GM12878 (cell line): ENCODE data around the gene ACACB. TPM values are rescaled to one million over a fixed set of nuclear protein-coding genes. Genes with fewer than 3 reads are reported as not detected.

Experiments
- ASH2L ChIP-seq: fragments of 300-600, 200-600 bp; sonication (generic); IDR thresholded peaks from 2 replicates; pipeline ENCODE4 v1.6.1; 2017; ENCODE audit warnings: low read depth, mild to moderate bottlenecking, borderline replicate concordance
- BCL11A ChIP-seq: IDR thresholded peaks from 2 replicates; pipeline ENCODE4 v1.6.1; 2011; ENCODE audit warnings: low read depth, low read length
- CREM ChIP-seq: IDR thresholded peaks from 2 replicates; pipeline ENCODE4 v1.6.1; 2014; ENCODE audit warnings: antibody characterized with exemption, low read depth
- E4F1 ChIP-seq: fragments of 450-650 bp; IDR thresholded peaks from 2 replicates; pipeline ENCODE4 v1.6.1; 2018; ENCODE audit warnings: borderline replicate concordance, mild to moderate bottlenecking; ENCODE audit not compliant: partially characterized antibody
- FOXK2 ChIP-seq: fragments of 450-650 bp; IDR thresholded peaks from 2 replicates; pipeline ENCODE4 v1.6.1; 2017; ENCODE audit warnings: mild to moderate bottlenecking, moderate library complexity
- GATAD2B ChIP-seq: fragments of 450-650 bp; conservative IDR thresholded peaks from 2 replicates; pipeline ENCODE4 v1.6.1; 2017; ENCODE audit warnings: low read depth, mild to moderate bottlenecking, moderate library complexity
- HCFC1 ChIP-seq: fragments of 150-350 bp; IDR thresholded peaks from 2 replicates; pipeline ENCODE4 v1.6.1; 2014; ENCODE audit warnings: low read length
- IKZF1 ChIP-seq: fragments of 450-650 bp; conservative IDR thresholded peaks from 2 replicates; pipeline ENCODE4 v1.6.1; 2017; ENCODE audit warnings: antibody characterized with exemption, mild to moderate bottlenecking
- IKZF2 ChIP-seq, 2 experiments: fragments of 450-650 bp; IDR thresholded peaks; 2 replicates each; pipeline ENCODE4 v1.6.1; 2017; ENCODE audit warnings: mild to moderate bottlenecking in 2 of 2, moderate library complexity in 2 of 2
- MTA3 ChIP-seq: IDR thresholded peaks from 2 replicates; pipeline ENCODE4 v1.6.1; 2012; ENCODE audit warnings: low read length, inconsistent platforms, borderline replicate concordance
- NFXL1 ChIP-seq: fragments of 450-650 bp; IDR thresholded peaks from 2 replicates; pipeline ENCODE4 v1.6.1; 2017; ENCODE audit warnings: antibody characterized with exemption, mild to moderate bottlenecking, borderline replicate concordance
- NFYB ChIP-seq: IDR thresholded peaks from 2 replicates; pipeline ENCODE4 v1.6.1; 2011; ENCODE audit warnings: low read depth, mild to moderate bottlenecking, low read length, improper control_type of control experiment, moderate library complexity; ENCODE audit not compliant: insufficient read depth
- PBX3 ChIP-seq: IDR thresholded peaks from 2 replicates; pipeline ENCODE4 v1.6.1; 2011; ENCODE audit warnings: mild to moderate bottlenecking, low read depth, low read length, moderate library complexity; ENCODE audit not compliant: insufficient replicate concordance
- PML ChIP-seq: IDR thresholded peaks from 2 replicates; pipeline ENCODE4 v1.6.1; 2012; ENCODE audit warnings: low read length, inconsistent platforms
- PRDM15 ChIP-seq: fragments of 450-650 bp; formaldehyde crosslinking; IDR thresholded peaks from 2 replicates; pipeline ENCODE4 v1.4.0; 2020; ENCODE audit warnings: mild to moderate bottlenecking, moderate library complexity
- SIN3A ChIP-seq: IDR thresholded peaks from 2 replicates; pipeline ENCODE4 v1.6.1; 2012; ENCODE audit warnings: low read depth, low read length, improper control_type of control experiment
- SIX5 ChIP-seq: IDR thresholded peaks from 2 replicates; pipeline ENCODE4 v1.6.1; 2011; ENCODE audit warnings: mild to moderate bottlenecking, low read depth, low read length, moderate library complexity; ENCODE audit not compliant: severe bottlenecking
- YBX1 ChIP-seq: fragments of 450-650 bp; IDR thresholded peaks from 2 replicates; pipeline ENCODE4 v1.6.1; 2016; ENCODE audit warnings: antibody characterized with exemption
- ZSCAN29 ChIP-seq: fragments of 450-650 bp; IDR thresholded peaks from 2 replicates; pipeline ENCODE4 v1.6.1; 2017; ENCODE audit warnings: mild to moderate bottlenecking, moderate library complexity
- polyA plus RNA-seq, 11 experiments: library from polyadenylated mRNA; depleted of rRNA in 4 of 11; unstranded in 6 of 11; stranded (reverse) in 5 of 11; fragments of >200 nt; fragmentation: Nextera tagmentation in 4 of 11; fragmentation: Illumina TruSeq in 1 of 11; extraction: Ambion mirVana in 4 of 11; extraction: Trizol in 1 of 11; gene quantifications; 1 replicate in 1 of 11; 2 replicates in 10 of 11; pipeline versions ENCODE4 v1.2.1 to v1.2.3, GENCODE V29; 2011 to 2016; ENCODE audit warnings: inconsistent platforms in 2 of 11, missing spikeins in 2 of 11, low read depth in 1 of 11
- total RNA-seq, 4 experiments: library from RNA; depleted of rRNA in 3 of 4; stranded (reverse); fragments of >200 nt in 3 of 4; fragmentation: Illumina TruSeq in 1 of 4; extraction: Trizol in 1 of 4; gene quantifications; 2 replicates each; pipeline versions ENCODE4 v1.2.1 to v1.2.3, GENCODE V29; 2013 to 2021
- TF ChIP-seq, protein P1 (sequence below): fragments of 450-650 bp; IDR thresholded peaks from 2 replicates; pipeline ENCODE4 v1.6.1; 2017; ENCODE audit warnings: borderline replicate concordance
- TF ChIP-seq, protein P2 (sequence below): IDR thresholded peaks from 2 replicates; pipeline ENCODE4 v1.6.1; 2012; ENCODE audit warnings: low read depth, low read length, improper control_type of control experiment

The ACACB gene
- total and polyA plus RNA-seq, 10 of the 15 experiments (the other 5 are each of a cell fraction or from before 2014, with no cell fraction given): 0.05 to 1.9 (median 0.38) TPM; not detected in 2

DNA sequence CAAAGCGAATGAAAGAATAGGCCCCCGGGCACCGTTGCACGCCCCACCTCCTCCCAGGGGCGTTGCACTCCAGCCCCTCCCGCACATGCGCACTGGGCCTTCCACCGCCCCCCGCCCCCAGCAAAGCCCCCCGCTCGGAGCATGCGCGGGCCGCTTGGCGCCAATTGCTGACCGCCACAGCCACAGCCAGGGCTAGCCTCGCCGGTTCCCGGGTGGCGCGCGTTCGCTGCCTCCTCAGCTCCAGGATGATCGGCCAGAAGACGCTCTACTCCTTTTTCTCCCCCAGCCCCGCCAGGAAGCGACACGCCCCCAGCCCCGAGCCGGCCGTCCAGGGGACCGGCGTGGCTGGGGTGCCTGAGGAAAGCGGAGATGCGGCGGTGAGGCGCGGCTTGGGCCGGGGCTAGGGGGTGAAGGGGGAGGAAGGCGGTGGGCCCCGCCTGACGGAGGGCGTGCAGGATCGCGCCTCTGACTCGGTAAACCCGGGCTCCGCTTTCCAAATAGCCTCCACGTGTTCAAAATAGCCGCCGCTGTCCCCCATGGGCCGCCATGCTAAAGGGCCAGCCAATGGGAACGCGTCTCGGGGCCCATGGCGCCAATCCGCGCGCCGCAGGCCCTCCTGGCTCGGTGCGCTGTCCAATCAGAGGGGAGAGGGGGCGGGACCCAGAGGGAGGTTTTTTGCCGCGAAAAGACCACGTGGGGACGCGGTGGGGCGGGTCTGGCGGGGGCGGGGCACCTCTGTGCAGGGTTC is 18.8 kb upstream of the ACACB start, which contains the start of gene UNG (continued):
- no peak for TF ChIP-seq PBX3
- TF ChIP-seq E4F1: no peak
- no peak for TF ChIP-seq GATAD2B
- TF ChIP-seq IKZF2 (IDR thresholded peaks at IDR 0.05): no peak
- no peak for TF ChIP-seq SIX5
- TF ChIP-seq ZSCAN29: no peak
- no peak for TF ChIP-seq NFXL1
- no peak for TF ChIP-seq MTA3
- TF ChIP-seq FOXK2: 0 out of 2 replicates have a peak, but pooled peaks have one; percentile 41
- TF ChIP-seq BCL11A: no peak
- TF ChIP-seq, protein P1, sequence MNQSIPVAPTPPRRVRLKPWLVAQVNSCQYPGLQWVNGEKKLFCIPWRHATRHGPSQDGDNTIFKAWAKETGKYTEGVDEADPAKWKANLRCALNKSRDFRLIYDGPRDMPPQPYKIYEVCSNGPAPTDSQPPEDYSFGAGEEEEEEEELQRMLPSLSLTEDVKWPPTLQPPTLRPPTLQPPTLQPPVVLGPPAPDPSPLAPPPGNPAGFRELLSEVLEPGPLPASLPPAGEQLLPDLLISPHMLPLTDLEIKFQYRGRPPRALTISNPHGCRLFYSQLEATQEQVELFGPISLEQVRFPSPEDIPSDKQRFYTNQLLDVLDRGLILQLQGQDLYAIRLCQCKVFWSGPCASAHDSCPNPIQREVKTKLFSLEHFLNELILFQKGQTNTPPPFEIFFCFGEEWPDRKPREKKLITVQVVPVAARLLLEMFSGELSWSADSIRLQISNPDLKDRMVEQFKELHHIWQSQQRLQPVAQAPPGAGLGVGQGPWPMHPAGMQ: no peak
- TF ChIP-seq SIN3A: peak; percentile 99
- no peak for TF ChIP-seq PML
- no peak for TF ChIP-seq CREM
- TF ChIP-seq, protein P2, sequence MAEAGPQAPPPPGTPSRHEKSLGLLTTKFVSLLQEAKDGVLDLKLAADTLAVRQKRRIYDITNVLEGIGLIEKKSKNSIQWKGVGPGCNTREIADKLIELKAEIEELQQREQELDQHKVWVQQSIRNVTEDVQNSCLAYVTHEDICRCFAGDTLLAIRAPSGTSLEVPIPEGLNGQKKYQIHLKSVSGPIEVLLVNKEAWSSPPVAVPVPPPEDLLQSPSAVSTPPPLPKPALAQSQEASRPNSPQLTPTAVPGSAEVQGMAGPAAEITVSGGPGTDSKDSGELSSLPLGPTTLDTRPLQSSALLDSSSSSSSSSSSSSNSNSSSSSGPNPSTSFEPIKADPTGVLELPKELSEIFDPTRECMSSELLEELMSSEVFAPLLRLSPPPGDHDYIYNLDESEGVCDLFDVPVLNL: peak; percentile 97
- TF ChIP-seq PRDM15: no peak
- TF ChIP-seq IKZF1: no peak; the same call in 1 of the 2 replicates
- TF ChIP-seq HCFC1: no peak
- peak; percentile 99 for TF ChIP-seq NFYB
- TF ChIP-seq YBX1: no peak
- no peak for TF ChIP-seq ASH2L
